Skeletal muscle tissue (tissue), 4 donors: Measurements from ENCODE around the gene UTS2B. TPM values are rescaled to one million over a fixed set of nuclear protein-coding genes. Genes with fewer than 3 reads are reported as not detected.

ENCODE experiments used
- H3K27ac ChIP-seq: one replicate; pipeline ENCODE4 v1.7.0; 2013; ENCODE audit warnings: mild to moderate bottlenecking, low read depth, low read length, inconsistent platforms
- H3K27me3 ChIP-seq, 3 donors: one replicate each; pipeline ENCODE4 v1.7.0; 2013; ENCODE audit warnings: low read length in 3 of 3; ENCODE audit not compliant: control insufficient read depth in 3 of 3, insufficient read depth in 3 of 3
- H3K36me3 ChIP-seq, 3 donors: one replicate each; pipeline ENCODE4 v1.7.0; 2013; ENCODE audit warnings: low read length in 3 of 3; ENCODE audit not compliant: control insufficient read depth in 3 of 3, insufficient read depth in 3 of 3
- H3K4me1 ChIP-seq, 3 donors: one replicate each; pipeline ENCODE4 v1.7.0; 2013; ENCODE audit warnings: low read length in 3 of 3, mild to moderate bottlenecking in 3 of 3; ENCODE audit not compliant: control insufficient read depth in 3 of 3, insufficient read depth in 3 of 3
- H3K4me3 ChIP-seq, 3 donors: one replicate each; pipeline ENCODE4 v1.7.0; 2013; ENCODE audit warnings: low read length in 3 of 3
- H3K9ac ChIP-seq, 3 donors: one replicate each; pipeline ENCODE4 v1.7.0; 2013; ENCODE audit warnings: low read length in 3 of 3, mild to moderate bottlenecking in 3 of 3, moderate library complexity in 2 of 3, low read depth in 1 of 3
- H3K9me3 ChIP-seq, 3 donors: one replicate each; pipeline ENCODE4 v1.7.0; 2013; ENCODE audit warnings: low read length in 3 of 3; ENCODE audit not compliant: control insufficient read depth in 3 of 3
- total RNA-seq: library from RNA; depleted of rRNA; stranded (reverse); fragments of >200 nt; gene quantifications from one replicate; pipeline ENCODE4 v1.2.3, GENCODE V29; 2014
- donor health status: Osteomylitis.

The UTS2B gene
- total RNA-seq, 1 donor from 2014 or later = not detected

- no peaks in the 10 kb centered on the region for H3K27me3 ChIP-seq
- peaks cover 3 to 30% (median 21%) of the 10 kb centered on the region in 3 donors for H3K36me3 ChIP-seq
- no peak overlapping the region for H3K9ac ChIP-seq
- no peaks in the 10 kb centered on the region for H3K9me3 ChIP-seq
- no peak overlapping the region for H3K27ac ChIP-seq
- H3K4me1 ChIP-seq = no peaks in the 10 kb centered on the region
- H3K4me3 ChIP-seq = no peak overlapping the region
Observed at GRCh38 chr3:191366675-191367074, 36.3 kb upstream of the UTS2B start.

- no peaks in the 10 kb centered on the region for H3K4me1 ChIP-seq
- no peaks in the 10 kb centered on the region for H3K27me3 ChIP-seq
- H3K4me3 ChIP-seq = no peak overlapping the region
- no peak overlapping the region for H3K27ac ChIP-seq
- H3K36me3 ChIP-seq = peaks cover 8 to 37% (median 15%) of the 10 kb centered on the region in 3 donors
- H3K9me3 ChIP-seq = no peaks in the 10 kb centered on the region
- no peak overlapping the region for H3K9ac ChIP-seq
Observed at GRCh38 chr3:191363221-191363620, 32.9 kb upstream of the UTS2B start.

GRCh38 chr3:191362524-191363090, 32.3 kb upstream of the UTS2B start:
- Histone ChIP-seq H3K27me3 (no peaks in the 10 kb centered on the region), H3K36me3 (peaks cover 11 to 38% (median 19%) of the 10 kb centered on the region in 3 donors), H3K27ac (no peak overlapping the region), H3K9me3 (no peaks in the 10 kb centered on the region), H3K4me3 (no peak overlapping the region), H3K9ac (no peak overlapping the region), H3K4me1 (no peaks in the 10 kb centered on the region)

GRCh38 chr3:191362037-191362436, 31.7 kb upstream of the UTS2B start:
- H3K36me3 ChIP-seq = peaks cover 11 to 38% (median 19%) of the 10 kb centered on the region in 3 donors
- H3K4me1 ChIP-seq = peaks cover 0 to 2% (median 0%) of the 10 kb centered on the region in 3 donors
- H3K27ac ChIP-seq = no peak overlapping the region
- H3K4me3 ChIP-seq = no peak overlapping the region
- no peaks in the 10 kb centered on the region for H3K9me3 ChIP-seq
- H3K9ac ChIP-seq = no peak overlapping the region
- H3K27me3 ChIP-seq = no peaks in the 10 kb centered on the region

- Histone ChIP-seq H3K4me1 (peaks cover 3 to 6% (median 4%) of the 10 kb centered on the region in 3 donors), H3K27ac (no peak overlapping the region), H3K27me3 (no peaks in the 10 kb centered on the region), H3K9me3 (no peaks in the 10 kb centered on the region), H3K4me3 (no peak overlapping the region), H3K9ac (no peak overlapping the region), H3K36me3 (peaks cover 11 to 38% (median 19%) of the 10 kb centered on the region in 3 donors)
Observed at GRCh38 chr3:191361456-191361855, 31.1 kb upstream of the UTS2B start.

- no peaks in the 10 kb centered on the region for H3K9me3 ChIP-seq
- H3K4me3 ChIP-seq = no peak overlapping the region
- H3K9ac ChIP-seq = no peak overlapping the region
- H3K27ac ChIP-seq = no peak overlapping the region
- H3K4me1 ChIP-seq = peaks cover 11 to 13% (median 11%) of the 10 kb centered on the region in 3 donors
- H3K36me3 ChIP-seq = peaks cover 11 to 35% (median 19%) of the 10 kb centered on the region in 3 donors
- no peaks in the 10 kb centered on the region for H3K27me3 ChIP-seq
Observed at GRCh38 chr3:191360620-191361019, 30.3 kb upstream of the UTS2B start.

- Histone ChIP-seq H3K36me3 (peaks cover 11 to 33% (median 19%) of the 10 kb centered on the region in 3 donors), H3K9ac (no peak overlapping the region), H3K4me3 (no peak overlapping the region), H3K27me3 (no peaks in the 10 kb centered on the region), H3K9me3 (no peaks in the 10 kb centered on the region), H3K4me1 (peaks cover 11 to 16% (median 11%) of the 10 kb centered on the region in 3 donors), H3K27ac (no peak overlapping the region)
Observed at GRCh38 chr3:191358929-191359328, 28.6 kb upstream of the UTS2B start.

- H3K9ac ChIP-seq = no peak overlapping the region
- H3K9me3 ChIP-seq = no peaks in the 10 kb centered on the region
- H3K4me3 ChIP-seq = no peak overlapping the region
- H3K27me3 ChIP-seq = no peaks in the 10 kb centered on the region
- peaks cover 11 to 21% (median 13%) of the 10 kb centered on the region in 3 donors for H3K4me1 ChIP-seq
- no peak overlapping the region for H3K27ac ChIP-seq
- H3K36me3 ChIP-seq = peaks cover 11 to 27% (median 19%) of the 10 kb centered on the region in 3 donors
Observed at GRCh38 chr3:191357909-191358308, 27.6 kb upstream of the UTS2B start.

GRCh38 chr3:191356631-191357439, 26.5 kb upstream of the UTS2B start:
- H3K36me3 ChIP-seq = peaks cover 9 to 18% (median 12%) of the 10 kb centered on the region in 3 donors
- H3K4me1 ChIP-seq = peaks cover 11 to 23% (median 22%) of the 10 kb centered on the region in 3 donors
- no peak overlapping the region for H3K27ac ChIP-seq
- H3K9ac ChIP-seq = no peak overlapping the region
- H3K9me3 ChIP-seq = no peaks in the 10 kb centered on the region
- no peaks in the 10 kb centered on the region for H3K27me3 ChIP-seq
- no peak overlapping the region for H3K4me3 ChIP-seq

- Histone ChIP-seq H3K9ac (no peak overlapping the region), H3K9me3 (no peaks in the 10 kb centered on the region), H3K36me3 (peaks cover 4 to 5% (median 4%) of the 10 kb centered on the region in 3 donors), H3K4me3 (no peak overlapping the region), H3K4me1 (peaks cover 11 to 29% (median 22%) of the 10 kb centered on the region in 3 donors), H3K27me3 (no peaks in the 10 kb centered on the region), H3K27ac (no peak overlapping the region)
Observed at GRCh38 chr3:191355406-191355805, 25.1 kb upstream of the UTS2B start.
